Gastrocnemius medialis (tissue), 4 donors: ENCODE measurements around the gene SYT6. TPM values are rescaled to one million over a fixed set of nuclear protein-coding genes. Genes with fewer than 3 reads are reported as not detected.

Experiments used
- ATAC-seq, 2 donors: fragments of 150-250 bp; one replicate each; pipeline ENCODE4 v1.9.1; 2016
- DNase-seq, 2 donors: peaks; one replicate each; pipeline ENCODE4 v3.0.0-alpha.2; 2019
- H3K27ac ChIP-seq, 4 donors: fragments of 200-600 bp; sonication (generic); 1 replicate in 1 of 4; 2 replicates in 3 of 4; pipeline ENCODE4 v1.5.1; 2016 to 2018; ENCODE audit warnings: mild to moderate bottlenecking in 2 of 4, moderate library complexity in 1 of 4
- H3K27me3 ChIP-seq, 3 donors: fragments of 200-600 bp; sonication (generic) in 2 of 3; 1 replicate in 1 of 3; 2 replicates in 2 of 3; pipeline versions ENCODE4 v1.5.1 to v1.6.0; 2016 to 2019; ENCODE audit warnings: mild to moderate bottlenecking in 1 of 3, moderate library complexity in 1 of 3
- H3K36me3 ChIP-seq, 2 donors: fragments of 200-600 bp; sonication (generic) in 1 of 2; one replicate each; pipeline ENCODE4 v1.5.1; 2017 to 2018
- H3K4me1 ChIP-seq, 2 donors: fragments of 200-600 bp; sonication (generic) in 1 of 2; one replicate each; pipeline ENCODE4 v1.5.1; 2016 to 2017; ENCODE audit warnings: mild to moderate bottlenecking in 2 of 2
- H3K4me3 ChIP-seq, 4 donors: fragments of 200-600 bp; sonication (generic) in 3 of 4; 1 replicate in 1 of 4; 2 replicates in 3 of 4; pipeline ENCODE4 v1.5.1; 2016 to 2019; ENCODE audit warnings: mild to moderate bottlenecking in 2 of 4
- H3K9me3 ChIP-seq, 3 donors: fragments of 200-600 bp; sonication (generic) in 2 of 3; 1 replicate in 1 of 3; 2 replicates in 2 of 3; pipeline ENCODE4 v1.5.1; 2016 to 2019
- CTCF ChIP-seq, 5 experiments: fragments of 450-650 bp in 3 of 5; fragments of 200-600 bp in 2 of 5; sonication (generic) in 2 of 5; IDR thresholded peaks in 4 of 5; conservative IDR thresholded peaks in 1 of 5; 1 replicate in 4 of 5; 2 replicates in 1 of 5; pipeline ENCODE4 v1.5.1; 2016 to 2019; ENCODE audit warnings: antibody characterized with exemption in 5 of 5, mild to moderate bottlenecking in 3 of 5, moderate library complexity in 3 of 5
- POLR2A ChIP-seq, 2 donors: fragments of 450-650 bp; IDR thresholded peaks; one replicate each; pipeline ENCODE4 v1.6.1; 2017; ENCODE audit warnings: antibody characterized with exemption in 2 of 2, mild to moderate bottlenecking in 2 of 2, moderate library complexity in 2 of 2
- in situ Hi-C, 4 donors: fragments of 200-750 bp; cut with MboI; loops; one replicate each; pipeline versions ENCODE4 v1.15.0 to v1.8.0; 2017; ENCODE audit warnings: low sequenced_read_pairs in 4 of 4
- intact Hi-C: fragments of 100-400 bp; cut with DNase I; formaldehyde crosslinking; loops from one replicate; pipeline ENCODE4 v1.15.1; 2023; ENCODE audit warnings: low total_unique reads
- total RNA-seq, 4 donors: library from RNA; depleted of rRNA; stranded (reverse); fragments of >200 nt; gene quantifications; one replicate each; pipeline versions ENCODE4 v1.1.0 to v1.2.3, GENCODE V29; 2016

Gene SYT6
- total RNA-seq, 4 donors from 2014 or later = 0.20 TPM; not detected in 3

- TF ChIP-seq CTCF (IDR thresholded peaks at IDR 0.05 in 4 of 5, conservative IDR thresholded peaks at IDR 0.05 in 1 of 5) (no peak), POLR2A (IDR thresholded peaks at IDR 0.05) (no peak)
- Histone ChIP-seq H3K36me3 (no peaks in the 10 kb centered on the region), H3K27ac (no peak overlapping the region), H3K4me1 (peaks cover 0 to 2% of the 10 kb centered on the region in 2 donors), H3K27me3 (no peaks in the 10 kb centered on the region), H3K9me3 (no peaks in the 10 kb centered on the region), H3K4me3 (no peak overlapping the region)
- ATAC-seq (no peak), DNase-seq (no peak)
- intact Hi-C loops = no loop called here
- in situ Hi-C loops = no loop called here
Measured at GRCh38 chr1:114167226-114167625, 13.6 kb upstream of the SYT6 start.

GRCh38 chr1:114164840-114165543, 11.3 kb upstream of the SYT6 start:
- DNase-seq (no peak), ATAC-seq (no peak)
- peaks cover 0 to 2% of the 10 kb centered on the region in 2 donors for H3K4me1 ChIP-seq
- in situ Hi-C loops (no loop called here), intact Hi-C loops (no loop called here)
- H3K36me3 ChIP-seq = no peaks in the 10 kb centered on the region
- H3K27me3 ChIP-seq = no peaks in the 10 kb centered on the region
- no peak overlapping the region for H3K27ac ChIP-seq
- H3K9me3 ChIP-seq = no peaks in the 10 kb centered on the region
- no peak overlapping the region for H3K4me3 ChIP-seq
- TF ChIP-seq CTCF (IDR thresholded peaks at IDR 0.05 in 4 of 5, conservative IDR thresholded peaks at IDR 0.05 in 1 of 5) (no peak), POLR2A (IDR thresholded peaks at IDR 0.05) (no peak)

- intact Hi-C loops (no loop called here), in situ Hi-C loops (no loop called here)
- no peak overlapping the region for H3K4me3 ChIP-seq
- no peak for TF ChIP-seq CTCF (IDR thresholded peaks at IDR 0.05 in 4 of 5, conservative IDR thresholded peaks at IDR 0.05 in 1 of 5)
- TF ChIP-seq POLR2A (IDR thresholded peaks at IDR 0.05) = no peak
- H3K36me3 ChIP-seq = no peaks in the 10 kb centered on the region
- no peak overlapping the region for H3K27ac ChIP-seq
- no peak for DNase-seq
- peaks cover 13 to 18% (median 15%) of the 10 kb centered on the region in 3 donors for H3K27me3 ChIP-seq
- no peak for ATAC-seq
- no peaks in the 10 kb centered on the region for H3K9me3 ChIP-seq
- H3K4me1 ChIP-seq = no peaks in the 10 kb centered on the region
Measured at GRCh38 chr1:114159941-114160340, 6.3 kb upstream of the SYT6 start.

- in situ Hi-C loops = no loop called here
- DNase-seq (no peak), ATAC-seq (no peak)
- intact Hi-C loops = no loop called here
- no peaks in the 10 kb centered on the region for H3K36me3 ChIP-seq
- no peaks in the 10 kb centered on the region for H3K9me3 ChIP-seq
- TF ChIP-seq CTCF (IDR thresholded peaks at IDR 0.05 in 4 of 5, conservative IDR thresholded peaks at IDR 0.05 in 1 of 5) (no peak), POLR2A (IDR thresholded peaks at IDR 0.05) (no peak)
- H3K4me1 ChIP-seq = peaks cover 10 to 20% of the 10 kb centered on the region in 2 donors
- H3K27ac ChIP-seq = no peak overlapping the region
- no peak overlapping the region for H3K4me3 ChIP-seq
- H3K27me3 ChIP-seq = peaks cover 36 to 44% (median 41%) of the 10 kb centered on the region in 3 donors
Measured at GRCh38 chr1:114157275-114157660, 3.6 kb upstream of the SYT6 start.
